Measurements from ENCODE around the gene XYLT1.
"Not testable (repeated sequence)": the region's sequence is repeated elsewhere in the genome, so short reads cannot be mapped to it uniquely, and the experiment has no call there.

The XYLT1 gene

GRCh38 chr16:17424771-17425170 lies 46.0 kb downstream of the XYLT1 start:
- no peak for DNase-seq

GRCh38 chr16:17423221-17423620 lies 47.5 kb downstream of the XYLT1 start:
- DNase-seq, result no peak

GRCh38 chr16:17420816-17421215 lies 49.9 kb downstream of the XYLT1 start:
- no peak for DNase-seq

GRCh38 chr16:17419266-17419665 lies 51.5 kb downstream of the XYLT1 start:
- DNase-seq, result no peak

- no peak for DNase-seq
Observed at GRCh38 chr16:17417740-17418139, 53.0 kb downstream of the XYLT1 start.

- no peak for DNase-seq
Observed at GRCh38 chr16:17416461-17417311, 54.1 kb downstream of the XYLT1 start.

GRCh38 chr16:17414916-17415315 lies 55.8 kb downstream of the XYLT1 start:
- DNase-seq, result no peak

- DNase-seq, result no peak
Observed at GRCh38 chr16:17414421-17414820, 56.3 kb downstream of the XYLT1 start.

GRCh38 chr16:17413508-17413907 lies 57.3 kb downstream of the XYLT1 start:
- DNase-seq, result no peak

GRCh38 chr16:17412791-17413190 lies 58.0 kb downstream of the XYLT1 start:
- DNase-seq, result no peak

- no peak for DNase-seq
Observed at GRCh38 chr16:17412221-17412620, 58.5 kb downstream of the XYLT1 start.

- DNase-seq, result no peak
Observed at GRCh38 chr16:17411263-17411662, 59.5 kb downstream of the XYLT1 start.

GRCh38 chr16:17410316-17410715 lies 60.4 kb downstream of the XYLT1 start:
- not testable (repeated sequence) for DNase-seq

- DNase-seq, result no peak
Observed at GRCh38 chr16:17409894-17410293, 60.9 kb downstream of the XYLT1 start.

GRCh38 chr16:17408955-17409441 lies 61.8 kb downstream of the XYLT1 start:
- DNase-seq, result no peak

GRCh38 chr16:17408296-17408695 lies 62.5 kb downstream of the XYLT1 start:
- no peak for DNase-seq

- DNase-seq, result no peak
Observed at GRCh38 chr16:17407321-17407720, 63.4 kb downstream of the XYLT1 start.

GRCh38 chr16:17404941-17405689 lies 65.6 kb downstream of the XYLT1 start:
- no peak for DNase-seq

- no peak for DNase-seq
Observed at GRCh38 chr16:17403859-17404545, 66.8 kb downstream of the XYLT1 start.

- no peak for DNase-seq
Observed at GRCh38 chr16:17403156-17403809, 67.5 kb downstream of the XYLT1 start.

- DNase-seq, result no peak
Observed at GRCh38 chr16:17397499-17397891, 73.3 kb downstream of the XYLT1 start.

GRCh38 chr16:17396762-17397498 lies 73.8 kb downstream of the XYLT1 start:
- no peak for DNase-seq
